Measurements from ENCODE around the gene PHEX. TPM values are rescaled to one million over a fixed set of nuclear protein-coding genes. Genes with fewer than 3 reads are reported as not detected.

PHEX gene
- total RNA-seq, 1 experiment from 2014 or later = 0.27 TPM

DNA sequence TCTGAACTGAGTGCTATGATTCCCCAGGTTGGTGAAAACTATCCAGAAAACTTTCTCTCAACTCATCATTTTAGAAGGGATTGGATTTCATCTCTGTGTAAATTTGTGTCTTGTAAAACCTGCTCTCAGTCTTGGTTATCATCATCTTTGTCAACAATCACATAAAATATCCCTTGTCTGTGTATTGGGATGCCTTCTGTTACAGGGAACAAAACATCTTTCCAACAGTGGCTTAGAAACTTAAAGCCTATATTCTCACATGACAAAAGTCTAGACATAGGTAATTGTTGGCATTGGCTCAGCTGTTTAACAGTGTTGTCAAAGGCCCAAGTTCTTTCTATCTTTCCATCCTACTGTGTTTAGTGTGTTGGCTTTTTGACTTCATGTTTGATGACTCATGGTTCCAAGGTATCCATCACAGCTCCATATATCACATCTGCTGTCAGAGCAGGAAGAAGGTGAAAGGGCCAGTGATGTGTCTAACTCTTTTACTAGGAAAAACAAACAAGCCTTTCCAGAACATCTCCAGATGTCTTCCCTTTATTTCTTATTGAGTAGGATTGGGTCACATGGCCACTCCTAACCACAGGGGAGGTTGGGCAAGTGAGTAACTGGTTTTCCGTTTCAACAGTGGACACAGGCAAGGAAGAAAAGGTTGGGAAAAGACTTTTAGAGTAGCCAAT is 65.0 kb downstream of the PHEX start:
- no peaks in the 10 kb centered on the region for H3K4me1 ChIP-seq (ENCODE audit: control insufficient read depth in 1 of 2, insufficient read depth in 2 of 2, low read length in 2 of 2)
- H3K27me3 ChIP-seq (ENCODE audit: insufficient read depth, low read length) = no peaks in the 10 kb centered on the region
- no peak overlapping the region for H2AFZ ChIP-seq (ENCODE audit: low read depth, low read length, poor library complexity, severe bottlenecking)
- no peaks in the 10 kb centered on the region for H4K20me1 ChIP-seq (ENCODE audit: insufficient read depth)
- intact Hi-C loops (cut with micrococcal nuclease) = no loop called here
- no peak for DNase-seq (ENCODE audit: low read depth, low spot score)
- H3K9ac ChIP-seq (ENCODE audit: low read length) = no peak overlapping the region
- no peak overlapping the region for H3K27ac ChIP-seq (ENCODE audit: low read depth, low read length)
- ChIA-PET RAD21 (ENCODE audit: low non-redundant PET in 1 of 2, low total read pairs in 2 of 2, uncharacterized antibody in 2 of 2, unreplicated experiment in 2 of 2) (no interaction called here), CTCF (no interaction called here), POLR2A (no interaction called here)
- no peaks in the 10 kb centered on the region for H3K9me3 ChIP-seq (ENCODE audit: control insufficient read depth in 1 of 2, insufficient read depth in 1 of 2, low read depth in 1 of 2, low read length in 2 of 2)
- H3K4me3 ChIP-seq (replicated peaks in 1 of 2; ENCODE audit: low read depth in 1 of 2, low read length in 2 of 2) = no peak overlapping the region
- H3K9me2 ChIP-seq (ENCODE audit: insufficient read depth) = no peaks in the 10 kb centered on the region
- TF ChIP-seq, protein P1, sequence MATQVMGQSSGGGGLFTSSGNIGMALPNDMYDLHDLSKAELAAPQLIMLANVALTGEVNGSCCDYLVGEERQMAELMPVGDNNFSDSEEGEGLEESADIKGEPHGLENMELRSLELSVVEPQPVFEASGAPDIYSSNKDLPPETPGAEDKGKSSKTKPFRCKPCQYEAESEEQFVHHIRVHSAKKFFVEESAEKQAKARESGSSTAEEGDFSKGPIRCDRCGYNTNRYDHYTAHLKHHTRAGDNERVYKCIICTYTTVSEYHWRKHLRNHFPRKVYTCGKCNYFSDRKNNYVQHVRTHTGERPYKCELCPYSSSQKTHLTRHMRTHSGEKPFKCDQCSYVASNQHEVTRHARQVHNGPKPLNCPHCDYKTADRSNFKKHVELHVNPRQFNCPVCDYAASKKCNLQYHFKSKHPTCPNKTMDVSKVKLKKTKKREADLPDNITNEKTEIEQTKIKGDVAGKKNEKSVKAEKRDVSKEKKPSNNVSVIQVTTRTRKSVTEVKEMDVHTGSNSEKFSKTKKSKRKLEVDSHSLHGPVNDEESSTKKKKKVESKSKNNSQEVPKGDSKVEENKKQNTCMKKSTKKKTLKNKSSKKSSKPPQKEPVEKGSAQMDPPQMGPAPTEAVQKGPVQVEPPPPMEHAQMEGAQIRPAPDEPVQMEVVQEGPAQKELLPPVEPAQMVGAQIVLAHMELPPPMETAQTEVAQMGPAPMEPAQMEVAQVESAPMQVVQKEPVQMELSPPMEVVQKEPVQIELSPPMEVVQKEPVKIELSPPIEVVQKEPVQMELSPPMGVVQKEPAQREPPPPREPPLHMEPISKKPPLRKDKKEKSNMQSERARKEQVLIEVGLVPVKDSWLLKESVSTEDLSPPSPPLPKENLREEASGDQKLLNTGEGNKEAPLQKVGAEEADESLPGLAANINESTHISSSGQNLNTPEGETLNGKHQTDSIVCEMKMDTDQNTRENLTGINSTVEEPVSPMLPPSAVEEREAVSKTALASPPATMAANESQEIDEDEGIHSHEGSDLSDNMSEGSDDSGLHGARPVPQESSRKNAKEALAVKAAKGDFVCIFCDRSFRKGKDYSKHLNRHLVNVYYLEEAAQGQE (IDR thresholded peaks at IDR 0.05; ENCODE audit: low read depth) = no peak
- TF ChIP-seq SIN3A (IDR thresholded peaks at IDR 0.05; ENCODE audit: low read depth) (no peak), FOSL1 (IDR thresholded peaks at IDR 0.05; ENCODE audit: low read depth) (no peak), TCF7L2 (IDR thresholded peaks at IDR 0.05; ENCODE audit: borderline replicate concordance, extremely low read depth, insufficient read depth, insufficient read length) (no peak), EGR1 (IDR thresholded peaks at IDR 0.05; ENCODE audit: low read depth) (no peak), POLR2AphosphoS5 (IDR thresholded peaks at IDR 0.05; ENCODE audit: low read depth, low read length) (no peak), SRF (IDR thresholded peaks at IDR 0.05; ENCODE audit: low read depth) (no peak), CTCF (IDR thresholded peaks at IDR 0.05 in 2 of 3, conservative IDR thresholded peaks at IDR 0.05 in 1 of 3; ENCODE audit: borderline replicate concordance in 1 of 3, insufficient read depth in 1 of 3, low read depth in 2 of 3, low read length in 2 of 3) (no peak), POLR2A (IDR thresholded peaks at IDR 0.05; ENCODE audit: borderline replicate concordance, extremely low read depth, insufficient read depth, insufficient read length) (no peak), EZH2phosphoT487 (IDR thresholded peaks at IDR 0.05; ENCODE audit: borderline replicate concordance) (no peak), ZNF274 (IDR thresholded peaks at IDR 0.05; ENCODE audit: low read depth, low read length) (no peak), YY1 (IDR thresholded peaks at IDR 0.05; ENCODE audit: extremely low read depth, insufficient replicate concordance, low read depth, low read length) (no peak), ELF1 (IDR thresholded peaks at IDR 0.05; ENCODE audit: borderline replicate concordance, low read depth) (no peak)
- TF ChIP-seq, protein P2, sequence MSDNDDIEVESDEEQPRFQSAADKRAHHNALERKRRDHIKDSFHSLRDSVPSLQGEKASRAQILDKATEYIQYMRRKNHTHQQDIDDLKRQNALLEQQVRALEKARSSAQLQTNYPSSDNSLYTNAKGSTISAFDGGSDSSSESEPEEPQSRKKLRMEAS (IDR thresholded peaks at IDR 0.05) = no peak
- no peak overlapping the region for H3K4me2 ChIP-seq (ENCODE audit: low read length)
- BruUV-seq (replicated peaks) = no TSS peak
- no peaks in the 10 kb centered on the region for H3K36me3 ChIP-seq (ENCODE audit: control insufficient read depth in 1 of 2, insufficient read depth in 2 of 2, low read length in 2 of 2)
- no peaks in the 10 kb centered on the region for H3K79me2 ChIP-seq (ENCODE audit: insufficient read depth, low read length)
- ATAC-seq = peak; percentile 27; the same call in 1 of the 2 replicates

Data from HCT116 (cell line).